Parathyroid adenoma (tissue), 2 donors: ENCODE measurements around the gene SOX30.
"Not testable (repeated sequence)": the region's sequence is repeated elsewhere in the genome, so short reads cannot be mapped to it uniquely, and the experiment has no call there.

ENCODE experiments used
- H2AFZ ChIP-seq: fragments of 300-600 bp; sonication (generic); one replicate; pipeline ENCODE4 v1.7.0; 2017; ENCODE audit warnings: antibody characterized with exemption, mild to moderate bottlenecking
- H3K27ac ChIP-seq: fragments of 300-600 bp; sonication (generic); one replicate; pipeline ENCODE4 v1.7.0; 2017
- H3K27me3 ChIP-seq: fragments of 300-600 bp; sonication (generic); one replicate; pipeline ENCODE4 v1.7.0; 2017; ENCODE audit warnings: low read length; ENCODE audit not compliant: control insufficient read depth, insufficient read depth
- H3K36me3 ChIP-seq: fragments of 300-600 bp; sonication (generic); one replicate; pipeline ENCODE4 v1.7.0; 2017; ENCODE audit warnings: low read length; ENCODE audit not compliant: control insufficient read depth, insufficient read depth
- H3K4me1 ChIP-seq: fragments of 300-600 bp; sonication (generic); one replicate; pipeline ENCODE4 v1.7.0; 2017; ENCODE audit warnings: control low read depth
- H3K4me2 ChIP-seq: fragments of 300-600 bp; sonication (generic); one replicate; pipeline ENCODE4 v1.7.0; 2017; ENCODE audit warnings: low read length
- H3K4me3 ChIP-seq: fragments of 300-600 bp; sonication (generic); one replicate; pipeline ENCODE4 v1.7.0; 2017; ENCODE audit warnings: low read depth, low read length
- H3K79me2 ChIP-seq: fragments of 300-600 bp; sonication (generic); one replicate; pipeline ENCODE4 v1.7.0; 2017; ENCODE audit warnings: control low read depth
- H3K9ac ChIP-seq: fragments of 300-600 bp; sonication (generic); one replicate; pipeline ENCODE4 v1.7.0; 2017; ENCODE audit warnings: mild to moderate bottlenecking
- H3K9me3 ChIP-seq: fragments of 300-600 bp; sonication (generic); one replicate; pipeline ENCODE4 v1.7.0; 2017; ENCODE audit warnings: low read length; ENCODE audit not compliant: control insufficient read depth
- CTCF ChIP-seq: fragments of 300-600 bp; sonication (generic); IDR thresholded peaks from one replicate; pipeline ENCODE4 v1.7.0; 2017; ENCODE audit warnings: antibody characterized with exemption, mild to moderate bottlenecking
- donor health status: primary hyperparathyroidism.

The SOX30 gene

GRCh38 chr5:157679801-157680200, 27.6 kb upstream of the SOX30 start:
- no peaks in the 10 kb centered on the region for H3K27me3 ChIP-seq
- no peak for TF ChIP-seq CTCF
- no peak overlapping the region for H3K4me2 ChIP-seq
- H2AFZ ChIP-seq, result no peak overlapping the region
- H3K27ac ChIP-seq, result no peak overlapping the region
- no peaks in the 10 kb centered on the region for H3K9me3 ChIP-seq
- H3K9ac ChIP-seq, result no peak overlapping the region
- H3K79me2 ChIP-seq, result no peaks in the 10 kb centered on the region
- no peaks in the 10 kb centered on the region for H3K4me1 ChIP-seq
- H3K36me3 ChIP-seq, result no peaks in the 10 kb centered on the region
- H3K4me3 ChIP-seq, result no peak overlapping the region

GRCh38 chr5:157677931-157678330, 25.7 kb upstream of the SOX30 start:
- Histone ChIP-seq H3K4me2 (no peak overlapping the region), H3K36me3 (no peaks in the 10 kb centered on the region), H3K27ac (no peak overlapping the region), H3K27me3 (no peaks in the 10 kb centered on the region), H3K4me1 (no peaks in the 10 kb centered on the region), H3K9ac (no peak overlapping the region), H3K9me3 (no peaks in the 10 kb centered on the region), H2AFZ (no peak overlapping the region), H3K79me2 (no peaks in the 10 kb centered on the region), H3K4me3 (no peak overlapping the region)
- TF ChIP-seq CTCF, result no peak

GRCh38 chr5:157674351-157674750, 22.1 kb upstream of the SOX30 start:
- H3K4me1 ChIP-seq, H3K27ac ChIP-seq, H2AFZ ChIP-seq, H3K9me3 ChIP-seq, H3K9ac ChIP-seq, H3K4me3 ChIP-seq, H3K36me3 ChIP-seq, H3K79me2 ChIP-seq, H3K27me3 ChIP-seq, H3K4me2 ChIP-seq: not testable (repeated sequence)

GRCh38 chr5:157672976-157673375, 20.7 kb upstream of the SOX30 start:
- no peak overlapping the region for H3K9ac ChIP-seq
- H3K9me3 ChIP-seq, result no peaks in the 10 kb centered on the region
- no peak overlapping the region for H3K4me3 ChIP-seq
- no peak overlapping the region for H3K27ac ChIP-seq
- peaks cover 3% of the 10 kb centered on the region for H3K4me1 ChIP-seq
- no peak overlapping the region for H3K4me2 ChIP-seq
- H2AFZ ChIP-seq, result no peak overlapping the region
- no peaks in the 10 kb centered on the region for H3K36me3 ChIP-seq
- H3K79me2 ChIP-seq, result no peaks in the 10 kb centered on the region
- no peak for TF ChIP-seq CTCF
- no peaks in the 10 kb centered on the region for H3K27me3 ChIP-seq

- TF ChIP-seq CTCF, result no peak
- H3K4me3 ChIP-seq, result peak overlapping the region; percentile 45
- H3K27ac ChIP-seq, result no peak overlapping the region
- H3K27me3 ChIP-seq, result no peaks in the 10 kb centered on the region
- peaks cover 3% of the 10 kb centered on the region for H3K4me1 ChIP-seq
- peak overlapping the region; percentile 68 for H2AFZ ChIP-seq
- no peaks in the 10 kb centered on the region for H3K79me2 ChIP-seq
- H3K4me2 ChIP-seq, result peak overlapping the region; percentile 68
- H3K9ac ChIP-seq, result no peak overlapping the region
- no peaks in the 10 kb centered on the region for H3K36me3 ChIP-seq
- no peaks in the 10 kb centered on the region for H3K9me3 ChIP-seq
Measured at GRCh38 chr5:157671592-157672330, 19.5 kb upstream of the SOX30 start.
